IMR-90 (cell line): ENCODE results near the gene SYNPO2.

Experiments used
- BHLHE40 ChIP-seq: fragments of 150-350 bp; IDR thresholded peaks from 2 replicates; pipeline ENCODE4 v1.6.1; 2016; ENCODE audit warnings: mild to moderate bottlenecking, low read depth, low read length
- CHD1 ChIP-seq: IDR thresholded peaks from 2 replicates; pipeline ENCODE4 v1.6.1; 2012; ENCODE audit warnings: low read depth, low read length, improper control_type of control experiment
- CTCF ChIP-seq: conservative IDR thresholded peaks from 2 replicates; pipeline ENCODE4 v1.5.1; 2012; ENCODE audit warnings: mild to moderate bottlenecking, low read depth, low read length, improper control_type of control experiment
- ELK1 ChIP-seq: fragments of 150-350 bp; IDR thresholded peaks from 2 replicates; pipeline ENCODE4 v1.6.1; 2016; ENCODE audit warnings: low read depth, mild to moderate bottlenecking, low read length, moderate library complexity, borderline replicate concordance
- MAFK ChIP-seq: IDR thresholded peaks from 2 replicates; pipeline ENCODE4 v1.6.1; 2012; ENCODE audit warnings: low read depth, low read length, improper control_type of control experiment
- NFE2L2 ChIP-seq: fragments of 150-350 bp; IDR thresholded peaks from 2 replicates; pipeline ENCODE4 v1.6.1; 2016; ENCODE audit warnings: low read depth, mild to moderate bottlenecking, low read length
- POLR2A ChIP-seq: IDR thresholded peaks from 2 replicates; pipeline ENCODE4 v1.6.1; 2012; ENCODE audit warnings: mild to moderate bottlenecking, low read depth, low read length
- RAD21 ChIP-seq: IDR thresholded peaks from 2 replicates; pipeline ENCODE4 v1.6.1; 2012; ENCODE audit warnings: low read length, improper control_type of control experiment
- RCOR1 ChIP-seq: IDR thresholded peaks from 2 replicates; pipeline ENCODE4 v1.6.1; 2012; ENCODE audit warnings: mild to moderate bottlenecking, low read length, improper control_type of control experiment; ENCODE audit not compliant: insufficient replicate concordance

- TF ChIP-seq CTCF (no peak), BHLHE40 (no peak), RAD21 (no peak), RCOR1 (no peak), NFE2L2 (no peak), ELK1 (no peak), POLR2A (no peak), CHD1 (no peak), MAFK (no peak)
Measured at GRCh38 chr4:119026662-119027444, 138.2 kb downstream of the SYNPO2 start.
